Glomerular visceral epithelial cell (primary cell): ENCODE results near the gene CREB5.

Experiments
- DNase-seq: peaks from one replicate; pipeline ENCODE4 v3.0.0-alpha.2; 2016; ENCODE audit errors: extremely low spot score

The CREB5 gene

GRCh38 chr7:28478656-28479055, 66.3 kb downstream of the CREB5 start:
- DNase-seq = no peak

GRCh38 chr7:28479507-28479947, 67.2 kb downstream of the CREB5 start:
- no peak for DNase-seq

- DNase-seq = no peak
Measured at GRCh38 chr7:28480595-28480994, 68.3 kb downstream of the CREB5 start.

- DNase-seq = peak; percentile 18
Measured at GRCh38 chr7:28481091-28481926, 69.0 kb downstream of the CREB5 start.

- no peak for DNase-seq
Measured at GRCh38 chr7:28483112-28483511, 70.8 kb downstream of the CREB5 start.

- no peak for DNase-seq
Measured at GRCh38 chr7:28483908-28484605, 71.7 kb downstream of the CREB5 start.

GRCh38 chr7:28484606-28484935, 72.3 kb downstream of the CREB5 start:
- DNase-seq = no peak

GRCh38 chr7:28487487-28487886, 75.2 kb downstream of the CREB5 start:
- DNase-seq = no peak

GRCh38 chr7:28488061-28488791, 75.9 kb downstream of the CREB5 start:
- DNase-seq = no peak

- DNase-seq = no peak
Measured at GRCh38 chr7:28490831-28491230, 78.5 kb downstream of the CREB5 start.

- no peak for DNase-seq
Measured at GRCh38 chr7:28493477-28493876, 81.2 kb downstream of the CREB5 start.

GRCh38 chr7:28497009-28497408, 84.7 kb downstream of the CREB5 start:
- no peak for DNase-seq

- DNase-seq = no peak
Measured at GRCh38 chr7:28498636-28499035, 86.3 kb downstream of the CREB5 start.

- no peak for DNase-seq
Measured at GRCh38 chr7:28500138-28500537, 87.8 kb downstream of the CREB5 start.

GRCh38 chr7:28502408-28502807, 90.1 kb downstream of the CREB5 start:
- DNase-seq = no peak

- no peak for DNase-seq
Measured at GRCh38 chr7:28503396-28503795, 91.1 kb downstream of the CREB5 start.

GRCh38 chr7:28505014-28505413, 92.7 kb downstream of the CREB5 start:
- no peak for DNase-seq

GRCh38 chr7:28505867-28506266, 93.5 kb downstream of the CREB5 start:
- DNase-seq = no peak

- no peak for DNase-seq
Measured at GRCh38 chr7:28507525-28508282, 95.4 kb downstream of the CREB5 start.

GRCh38 chr7:28509251-28510025, 97.1 kb downstream of the CREB5 start:
- peak; percentile 30 for DNase-seq

GRCh38 chr7:28510026-28510369, 97.7 kb downstream of the CREB5 start:
- no peak for DNase-seq
